T-helper 1 cell treated with Interleukin-12 subunit alpha and Interleukin-12 subunit beta and Interleukin-4 antibody, amounts not matched to agents 30 ng/mL and 1 ng/mL, for 36 hours (primary cell): ENCODE results near the gene MALL. TPM values are rescaled to one million over a fixed set of nuclear protein-coding genes. Genes with fewer than 3 reads are reported as not detected.

Experiments used
- intact Hi-C: fragments of 100-400 bp; cut with micrococcal nuclease; formaldehyde crosslinking; loops from one replicate; pipeline ENCODE4 v1.15.1; 2024
- total RNA-seq: library from RNA; stranded (reverse); gene quantifications from 2 replicates; pipeline ENCODE4 v1.2.3, GENCODE V29; 2022

Gene MALL
- 0.20 TPM in 1 of 2 replicates, not detected in the other for total RNA-seq

DNA sequence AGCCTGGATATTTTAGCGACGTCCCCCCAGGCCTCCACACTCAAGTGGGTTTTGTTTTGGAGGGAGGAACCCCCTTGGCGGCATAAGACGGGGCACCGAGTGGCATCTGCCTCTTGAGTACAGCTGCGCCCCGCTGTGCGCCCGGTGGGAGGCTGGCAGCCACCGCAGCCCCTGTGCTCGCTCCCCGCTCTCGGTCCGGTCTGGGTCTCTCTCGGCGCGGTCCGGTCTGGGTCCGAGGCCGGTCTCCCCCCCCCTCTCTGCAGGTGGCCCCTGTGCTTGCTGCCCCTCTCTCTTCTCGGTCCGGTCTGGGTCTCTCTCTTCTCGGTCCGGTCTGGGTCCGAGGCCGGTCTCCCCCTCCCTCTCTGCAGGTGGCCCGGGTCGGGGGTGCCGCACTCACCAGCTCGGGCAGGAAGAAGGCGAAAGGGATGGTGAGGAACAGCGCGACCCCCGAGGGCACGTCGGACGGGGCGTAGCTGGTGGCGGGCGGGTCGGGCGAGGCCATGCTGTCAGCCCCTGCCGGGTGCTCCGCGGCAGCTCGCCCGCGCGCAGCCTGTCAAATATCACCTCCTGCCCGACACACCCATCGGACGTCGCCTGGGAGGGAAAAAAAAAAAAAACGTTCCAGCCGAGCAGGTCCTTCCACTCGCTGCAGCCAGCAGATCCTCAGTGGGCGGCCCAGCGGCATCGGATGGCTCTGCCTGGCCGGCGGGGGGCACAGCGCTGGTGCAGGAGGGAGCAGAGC, at the start of gene MALL:
Gene MALL (minus strand): TSS at position 532 of the 742 bp plus-strand sequence. CDS start 30 bp downstream, at position 502.
- intact Hi-C loops, result no loop called here

DNA sequence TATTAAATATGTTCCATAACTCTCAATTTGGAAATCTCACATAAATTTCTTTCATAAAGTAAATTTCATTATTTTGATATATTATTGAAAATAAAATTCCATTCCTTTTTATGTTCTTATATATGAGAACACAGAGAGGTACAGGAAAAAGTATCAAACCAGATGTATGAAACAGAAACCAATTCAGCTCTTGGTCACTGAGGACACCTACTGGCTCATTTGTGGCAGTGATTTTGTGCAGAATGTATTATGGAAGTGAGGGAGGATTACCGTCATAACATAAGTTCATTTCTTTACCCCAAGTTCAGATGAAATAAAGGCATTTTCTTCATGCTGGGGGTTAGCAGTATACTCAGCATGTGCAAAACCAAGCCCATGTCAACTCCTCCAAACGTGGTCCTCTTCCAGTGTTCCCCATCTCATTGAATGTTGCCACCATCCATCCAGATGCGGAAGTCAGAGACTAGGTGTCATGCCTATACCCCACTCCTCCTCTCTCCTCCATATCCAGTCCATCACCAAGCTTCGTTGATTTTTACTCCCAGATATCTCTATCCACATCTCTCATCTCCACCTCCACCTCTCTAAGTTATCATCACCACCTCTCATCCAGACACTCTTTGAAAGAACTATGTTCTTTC, 41.7 kb upstream of the MALL start:
- intact Hi-C loops, result loop anchor here (1.0 to 10.0 kb wide), 3 partner anchors 43 to 598 kb away; no protein-coding TSS in a partner anchor

DNA sequence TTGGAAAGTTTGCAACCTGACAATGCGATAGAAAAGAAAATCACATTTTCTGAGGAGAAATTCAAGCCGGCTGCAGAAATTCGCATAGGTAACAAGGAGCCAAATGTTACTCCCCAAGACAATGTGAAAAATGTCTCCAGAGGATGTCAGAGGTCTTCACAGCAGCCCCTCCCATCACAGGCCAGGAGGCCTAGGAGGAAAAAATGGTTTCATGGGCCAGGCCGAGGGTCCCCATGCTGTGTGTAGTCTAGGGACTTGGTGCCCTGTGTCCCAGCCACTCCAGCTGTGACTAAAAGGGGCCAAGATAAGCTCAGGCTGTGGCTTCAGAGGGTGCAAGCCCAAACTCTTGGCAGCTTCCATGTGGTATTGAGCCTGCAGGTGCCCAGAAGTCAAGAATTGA, 39.2 kb upstream of the MALL start:
- intact Hi-C loops, result loop anchor here (10.0 kb wide), 1 partner anchor 600 kb away; no protein-coding TSS in a partner anchor

DNA sequence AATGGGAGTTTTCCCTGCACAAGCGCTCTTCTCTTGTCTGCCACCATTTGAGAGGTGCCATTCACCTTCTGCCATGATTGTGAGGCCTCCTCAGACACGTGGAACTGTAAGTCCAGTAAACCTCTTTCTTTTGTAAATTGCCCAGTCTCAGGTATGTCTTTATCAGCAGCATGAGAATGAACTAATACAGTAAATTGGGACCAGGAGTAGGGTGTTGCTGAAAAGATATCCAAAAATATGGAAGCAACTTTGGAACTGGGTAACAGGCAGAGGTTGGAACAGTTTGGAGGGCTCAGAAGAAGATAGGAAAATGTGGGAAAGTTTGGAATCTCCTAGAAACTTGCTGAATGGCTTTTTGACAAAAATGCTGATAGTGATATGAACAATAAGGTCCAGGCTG, 38.6 kb upstream of the MALL start:
- intact Hi-C loops, result loop anchor here (10.0 kb wide), 1 partner anchor 601 kb away; no protein-coding TSS in a partner anchor

DNA sequence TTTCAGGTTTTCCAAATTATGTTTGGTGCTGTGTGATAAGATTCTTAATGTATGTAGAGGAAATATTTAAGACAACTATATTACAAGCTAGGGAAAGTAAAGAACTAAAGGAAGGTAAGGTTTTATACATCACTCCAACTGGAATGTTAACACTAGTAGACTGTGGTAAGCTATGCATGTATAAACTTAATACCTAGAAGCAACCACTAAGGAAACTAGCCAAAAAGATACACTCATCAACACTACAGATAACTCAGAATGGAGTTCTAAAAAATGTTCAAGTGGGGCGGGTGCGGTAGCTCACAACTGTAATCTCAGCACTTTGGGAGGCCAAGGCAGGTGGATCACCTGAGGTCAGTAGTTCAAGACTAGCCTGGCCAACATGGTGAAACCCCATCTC, 37.8 kb upstream of the MALL start:
- intact Hi-C loops, result loop anchor here (10.0 kb wide), 1 partner anchor 601 kb away; no protein-coding TSS in a partner anchor

DNA sequence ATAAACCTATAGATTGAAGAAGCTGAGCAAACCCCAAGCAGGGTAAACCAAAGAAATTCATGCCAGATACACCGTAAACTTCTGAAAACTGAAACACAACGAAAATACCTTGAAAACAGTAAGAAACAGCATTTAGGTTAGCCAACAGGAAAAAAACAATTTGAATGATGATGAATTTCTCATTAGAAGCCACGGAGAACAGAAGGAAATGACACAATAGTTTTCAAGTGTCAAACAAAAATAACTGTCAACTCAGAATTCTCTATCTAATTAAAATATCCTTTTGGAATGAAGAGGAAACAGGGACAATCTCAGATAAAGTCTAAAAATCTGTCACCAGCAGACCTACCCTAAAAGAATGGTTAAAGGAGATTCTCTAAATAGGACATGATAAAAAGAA, 37.3 kb upstream of the MALL start:
- intact Hi-C loops, result loop anchor here (10.0 kb wide), 1 partner anchor 602 kb away; no protein-coding TSS in a partner anchor

DNA sequence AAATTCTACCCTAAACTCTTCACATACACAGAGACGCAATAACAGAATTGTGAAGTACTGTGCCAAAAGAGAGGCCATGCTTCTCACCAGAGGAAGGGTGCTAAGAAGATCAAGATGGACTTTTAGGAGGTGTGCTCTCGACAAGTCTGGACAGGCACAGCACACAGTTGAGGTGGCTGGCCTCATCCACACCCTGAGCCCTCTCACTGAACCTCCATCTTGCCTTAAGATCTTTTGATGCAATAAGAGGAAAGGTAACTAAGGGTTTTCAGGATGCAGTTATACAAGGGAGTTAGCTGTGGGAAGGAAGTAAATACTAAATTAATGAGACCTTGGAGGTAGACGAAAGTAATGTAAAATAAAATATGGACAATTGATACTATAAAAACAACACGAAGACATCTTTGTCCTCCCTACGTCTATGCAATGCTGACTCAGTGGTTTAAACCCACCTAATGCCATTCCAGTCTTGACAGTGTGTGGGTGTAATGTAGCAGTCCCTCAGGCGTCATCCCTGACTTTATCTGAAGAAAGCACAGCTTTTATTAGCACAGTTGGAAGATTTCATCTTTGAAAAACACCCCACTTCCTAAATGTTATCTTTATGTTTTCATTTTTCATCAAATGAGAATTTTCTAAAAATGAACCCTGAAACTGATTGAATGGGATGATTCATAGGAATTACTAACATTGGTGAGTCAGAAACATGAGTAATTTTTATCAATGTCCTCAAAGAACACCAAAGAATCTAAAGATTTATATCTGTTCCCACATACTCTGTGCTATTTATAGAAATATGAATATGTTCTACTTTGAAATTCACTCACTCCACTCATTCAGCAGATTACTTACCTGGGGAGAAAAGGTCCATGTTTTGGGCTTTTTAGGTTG, 34.0 kb upstream of the MALL start:
- intact Hi-C loops, result loop anchor here (10.0 kb wide), 1 partner anchor 605 kb away; no protein-coding TSS in a partner anchor

DNA sequence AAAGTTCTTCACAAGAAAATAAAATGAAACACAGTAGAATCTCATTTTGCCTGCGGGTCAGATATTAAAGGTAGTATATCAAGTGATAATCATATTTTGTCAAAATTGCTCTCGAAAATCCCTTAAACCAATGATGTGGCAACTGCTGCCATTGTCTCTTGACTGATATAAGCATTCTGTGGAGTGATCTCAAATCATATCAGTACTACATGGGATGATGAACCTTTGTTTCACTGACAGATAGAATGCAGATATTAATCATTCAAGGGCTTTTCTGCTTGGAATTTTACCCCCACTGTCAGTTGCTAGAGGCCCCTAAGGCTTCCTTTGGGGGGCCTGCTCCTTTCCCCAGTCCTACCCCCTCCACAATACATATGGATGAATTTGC, 31.3 kb upstream of the MALL start:
- intact Hi-C loops, result no loop called here

DNA sequence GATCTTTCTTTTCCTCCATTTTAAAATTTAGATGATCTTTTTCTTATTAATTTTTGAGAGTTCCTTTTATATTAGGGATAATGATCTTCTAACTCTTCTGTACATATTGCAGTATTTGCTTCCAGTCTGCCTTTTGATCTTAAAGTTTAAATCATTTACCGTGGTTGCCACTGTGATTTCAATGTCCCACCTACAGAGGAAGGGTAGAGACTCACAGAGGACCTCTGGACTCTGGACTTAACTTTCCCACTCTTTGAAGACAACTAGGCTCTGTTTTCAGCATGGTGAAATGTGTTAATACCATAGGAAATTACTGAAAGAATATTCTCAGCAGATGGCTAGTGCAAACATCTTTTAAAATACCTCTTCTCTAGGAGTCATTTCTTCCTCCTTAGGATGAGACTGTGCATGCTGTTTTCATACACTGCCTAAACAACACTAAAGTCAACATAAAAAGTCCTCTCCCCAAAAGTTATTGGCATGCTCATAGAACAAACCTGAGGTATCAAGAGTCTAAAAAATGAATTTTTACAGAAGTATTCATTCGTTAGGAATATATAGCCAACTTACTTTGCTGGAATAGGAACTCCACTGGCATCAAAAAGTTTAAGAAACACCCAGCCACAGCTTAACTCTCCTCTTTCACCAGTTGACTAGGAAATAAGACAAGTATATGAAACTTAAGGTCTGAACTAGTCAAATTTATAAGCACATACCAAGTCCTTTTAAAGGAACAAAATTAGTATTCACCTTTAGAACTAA, 30.7 kb upstream of the MALL start:
- intact Hi-C loops, result no loop called here

DNA sequence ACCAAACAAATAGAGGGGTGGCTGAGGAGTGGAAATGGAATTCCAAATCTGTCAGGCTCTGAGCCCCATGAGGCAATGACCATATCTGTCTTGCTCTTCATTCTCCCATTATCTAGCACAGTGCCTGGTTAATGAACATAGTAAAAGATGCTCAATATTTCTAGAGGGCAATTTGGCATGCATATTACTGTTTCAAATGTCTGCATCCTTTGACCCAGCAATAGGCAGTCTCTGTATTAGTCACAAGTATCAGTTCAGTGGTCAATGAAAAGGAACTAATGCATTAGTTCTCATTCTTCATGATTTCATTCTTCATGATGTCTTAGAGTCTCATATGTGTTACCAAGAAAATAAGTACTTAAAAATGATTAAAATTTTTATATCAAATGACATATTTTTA, 28.4 kb upstream of the MALL start:
- intact Hi-C loops, result no loop called here

DNA sequence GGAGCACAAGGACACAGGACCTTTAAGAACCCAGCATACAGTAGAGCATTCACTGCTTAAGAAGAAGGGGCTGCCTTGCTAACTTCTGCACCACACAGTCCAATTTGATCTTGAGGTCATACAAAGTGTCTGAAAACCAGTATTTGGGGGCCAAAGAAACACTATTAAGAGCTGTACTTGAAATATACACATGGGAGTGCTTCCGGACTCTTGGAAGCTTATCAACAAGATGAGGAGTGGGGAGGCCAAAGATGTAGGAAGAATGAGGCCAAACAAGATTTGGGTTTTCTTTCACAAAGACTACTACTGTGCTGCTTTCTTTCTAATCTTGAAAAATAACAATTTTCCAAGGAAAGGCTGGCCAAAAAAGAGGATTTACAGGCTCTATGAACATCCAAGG, 24.8 kb upstream of the MALL start:
- intact Hi-C loops, result no loop called here

DNA sequence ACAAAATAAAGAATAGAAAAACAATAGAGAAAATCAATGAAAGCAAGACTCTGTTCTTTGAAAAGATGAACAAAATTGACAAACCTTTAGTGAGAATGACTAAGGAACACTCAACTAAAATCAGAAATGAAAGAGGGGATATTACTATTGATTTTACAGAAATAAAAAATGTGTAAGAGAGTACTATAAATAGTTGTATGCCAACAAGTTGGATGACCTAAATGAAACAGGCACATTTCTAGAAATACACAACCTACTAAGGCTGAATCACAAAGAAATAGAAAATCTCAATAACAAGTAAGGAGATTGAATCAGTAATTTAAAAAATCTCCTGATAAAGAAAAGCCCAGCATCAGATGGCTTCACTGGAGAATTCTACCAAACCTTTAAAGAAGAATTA, 18.4 kb upstream of the MALL start:
- intact Hi-C loops, result no loop called here

DNA sequence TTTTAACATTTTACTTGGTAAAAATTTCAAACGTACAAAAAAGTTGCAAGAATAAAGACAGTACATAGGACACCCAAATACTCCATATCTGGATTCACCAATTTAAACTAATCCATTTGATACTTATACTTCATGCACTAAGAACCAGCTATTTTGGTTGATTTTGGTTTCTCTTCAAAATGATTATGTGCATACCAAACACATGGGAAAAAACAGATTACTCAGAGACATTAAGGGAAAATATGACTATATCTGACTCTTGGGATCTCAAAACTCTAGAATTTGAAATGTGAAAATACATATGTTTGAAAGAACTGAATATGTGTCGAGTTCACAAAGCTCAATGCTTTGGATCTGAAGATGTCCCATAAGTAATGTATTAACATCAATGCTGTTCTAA, 15.5 kb upstream of the MALL start:
- intact Hi-C loops, result no loop called here

DNA sequence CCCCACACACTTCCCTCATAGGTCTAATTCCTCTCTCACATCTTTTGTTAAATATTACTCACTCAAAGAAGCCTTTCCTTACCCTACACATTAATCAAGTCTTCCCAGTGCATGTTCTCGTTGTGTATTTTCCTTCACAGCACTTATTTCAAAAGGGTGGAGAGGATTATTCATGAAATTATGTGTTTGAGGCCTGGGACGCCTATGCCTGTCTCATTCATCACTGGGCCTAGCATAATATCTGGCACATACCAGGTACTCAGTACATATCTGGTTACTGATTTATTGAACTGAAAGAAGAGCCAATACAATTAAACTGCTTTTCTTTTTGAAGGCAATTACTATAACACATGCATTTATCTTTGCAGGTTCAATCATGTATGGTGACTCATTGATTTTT, 15.1 kb upstream of the MALL start:
- intact Hi-C loops, result no loop called here

DNA sequence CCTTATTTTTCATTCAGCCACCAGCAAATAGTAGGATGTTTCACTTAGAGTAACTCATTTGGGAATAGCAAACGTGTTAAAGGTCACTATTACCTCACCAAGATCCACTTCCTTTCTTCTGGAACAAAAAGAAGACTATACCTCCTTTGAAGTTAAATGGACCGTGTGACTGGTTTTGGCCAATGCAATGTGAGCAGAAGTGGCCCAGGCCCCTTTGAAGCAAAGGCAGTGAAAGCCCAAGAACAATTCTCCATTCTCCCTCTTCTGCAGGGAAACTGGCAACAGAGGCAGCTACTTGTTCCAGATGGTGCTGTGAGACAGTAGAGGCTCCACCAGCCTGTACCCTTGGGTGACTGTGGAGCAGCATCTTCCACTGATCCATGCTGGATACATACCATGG, 11.3 kb upstream of the MALL start:
- intact Hi-C loops, result no loop called here

DNA sequence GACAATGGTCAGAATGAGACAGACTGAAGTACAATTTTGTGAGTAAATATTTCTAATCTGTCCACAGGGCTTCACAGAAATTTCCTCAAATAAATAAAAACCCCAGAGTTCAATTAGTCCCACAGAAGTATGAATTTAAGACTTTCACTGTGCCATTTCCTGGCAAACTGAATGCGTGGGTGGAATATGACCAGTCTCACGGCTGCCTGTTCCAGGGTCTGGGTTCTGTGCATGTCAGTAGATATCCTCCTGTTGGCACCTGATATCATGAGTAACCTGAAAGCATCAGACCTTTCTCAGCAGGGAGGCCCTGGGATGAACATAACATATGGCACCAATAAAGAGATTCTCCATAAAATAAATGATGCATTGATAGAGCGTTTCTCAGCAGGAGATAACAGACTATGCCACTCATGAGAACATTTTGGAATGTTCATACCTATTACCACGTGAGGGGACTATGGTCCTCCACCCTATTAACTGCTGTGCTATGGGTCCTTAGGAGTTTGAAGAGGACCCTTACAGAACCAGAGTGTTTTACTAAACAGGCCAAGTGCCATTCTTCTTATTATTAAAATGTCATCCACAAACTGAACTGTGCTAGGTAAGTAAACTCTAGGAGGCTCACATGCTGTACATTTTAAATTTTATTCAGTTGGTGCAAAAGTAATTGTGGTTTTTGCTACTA, 10.6 kb upstream of the MALL start:
- intact Hi-C loops, result no loop called here

DNA sequence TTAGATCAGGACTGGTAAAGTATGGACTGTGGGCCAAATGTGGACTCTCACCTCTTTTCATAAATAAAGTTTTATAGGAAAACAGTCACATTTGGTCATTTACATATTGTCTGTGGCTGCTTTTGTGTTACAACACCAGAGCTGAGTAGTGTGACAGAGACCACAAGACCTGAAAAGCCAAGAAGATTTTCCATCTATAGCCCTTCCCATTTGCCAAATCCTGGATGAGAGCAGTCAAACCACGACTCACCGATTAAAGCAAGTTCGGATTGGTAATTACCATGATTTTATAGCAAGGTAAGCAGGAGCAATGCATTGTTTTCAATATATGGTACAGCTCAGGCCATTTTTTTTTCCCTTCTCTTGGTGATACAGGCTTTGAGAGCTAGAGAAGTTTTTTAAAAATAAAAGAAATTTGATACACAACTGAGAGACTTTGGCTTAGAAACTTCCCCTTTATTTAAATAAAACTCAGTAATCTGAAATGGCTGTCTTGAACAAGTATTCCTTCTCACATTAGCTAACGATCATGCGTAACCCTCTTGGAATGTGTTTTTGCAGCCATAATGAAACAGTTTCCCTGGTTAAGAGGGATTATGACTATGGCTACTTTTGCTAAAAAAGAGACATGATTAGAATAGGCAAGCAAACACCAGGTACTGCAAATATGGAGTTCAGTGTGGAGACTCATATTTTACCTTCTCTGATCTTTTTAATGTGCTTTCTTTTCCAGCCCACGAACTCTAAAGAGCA, 9.5 kb upstream of the MALL start:
- intact Hi-C loops, result no loop called here

DNA sequence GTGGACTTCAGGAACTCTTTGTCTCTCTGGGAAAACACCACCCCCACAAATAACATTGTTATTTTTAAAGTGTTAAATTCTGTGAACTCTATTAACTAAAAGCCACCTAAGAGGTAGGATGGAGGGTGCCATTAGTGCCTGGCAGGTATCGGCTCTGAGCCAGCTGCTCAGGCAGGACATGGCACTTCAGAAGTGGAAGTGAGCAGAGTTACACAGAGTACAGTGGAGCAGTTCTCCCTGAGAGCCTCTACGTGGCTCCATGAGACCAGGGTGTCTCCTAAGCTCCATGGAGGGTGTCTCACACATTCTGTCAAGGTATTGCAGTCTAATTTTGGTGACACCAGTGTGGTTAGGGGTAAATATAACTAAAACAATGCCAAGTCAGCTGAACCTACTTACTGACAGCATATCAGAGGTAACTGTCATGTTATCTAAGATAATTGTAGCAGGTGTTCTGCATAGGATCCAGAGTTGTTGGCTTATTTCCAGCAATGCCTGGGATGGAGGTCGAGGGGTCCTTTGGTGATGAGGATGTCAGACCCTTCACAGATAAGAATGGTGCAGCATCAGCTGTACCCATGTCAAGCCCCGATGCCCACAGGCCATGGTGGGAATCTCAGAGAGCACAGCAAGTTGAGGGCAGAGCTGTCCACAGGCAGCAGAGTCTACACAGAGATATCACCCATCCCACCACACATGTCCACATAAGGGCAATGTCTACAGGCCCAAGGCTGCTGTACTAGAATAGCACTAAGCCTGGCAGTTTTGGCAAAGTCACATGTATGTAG, 8.6 kb upstream of the MALL start:
- intact Hi-C loops, result no loop called here

DNA sequence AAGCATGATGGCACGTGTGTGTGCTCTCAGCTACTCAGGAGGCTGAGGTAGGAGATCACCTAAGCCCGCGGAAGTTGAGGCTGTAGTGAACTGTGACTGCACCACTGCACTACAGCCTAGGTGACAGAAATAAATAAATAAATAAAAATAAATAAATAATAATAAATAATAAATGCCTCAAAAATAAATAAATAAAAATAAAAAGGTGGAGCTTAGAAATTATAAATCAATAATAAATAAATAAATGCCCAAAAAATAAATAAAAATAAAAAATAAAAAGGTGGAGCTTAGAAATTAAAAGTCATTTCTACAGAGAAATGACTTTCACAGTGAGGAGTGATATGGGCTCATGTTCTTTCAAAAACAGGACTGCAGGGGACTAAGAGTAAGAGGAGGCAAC, 6.0 kb upstream of the MALL start:
- intact Hi-C loops, result no loop called here
